ENCODE measurements around the gene PSMG3.

- no peak for TF ChIP-seq EZH2 (IDR thresholded peaks at IDR 0.05)
- no peak for TF ChIP-seq CTCF (IDR thresholded peaks at IDR 0.05)
Measured at GRCh38 chr7:1562597-1563051, 7.2 kb downstream of the PSMG3 start.

Data from neural progenitor cell (in vitro differentiated cells).